Hematopoietic multipotent progenitor cell treated with erythropoietin and hydrocortisone succinate and interleukin-3 and kit ligand, for 6 days (in vitro differentiated cells): ENCODE results near the gene TGM3.

Source experiments
- DNase-seq: peaks from one replicate; pipeline ENCODE4 v3.0.0-alpha.2; 2015

The TGM3 gene

GRCh38 chr20:2311329-2311728 is 15.5 kb downstream of the TGM3 start:
- DNase-seq, result no peak

GRCh38 chr20:2312876-2313275 is 17.1 kb downstream of the TGM3 start:
- no peak for DNase-seq

GRCh38 chr20:2313316-2313715 is 17.5 kb downstream of the TGM3 start:
- no peak for DNase-seq

- DNase-seq, result peak; percentile 85
Measured at GRCh38 chr20:2314759-2315439, 19.1 kb downstream of the TGM3 start.

GRCh38 chr20:2315440-2315778 is 19.6 kb downstream of the TGM3 start:
- no peak for DNase-seq

GRCh38 chr20:2316847-2317495 is 21.2 kb downstream of the TGM3 start:
- no peak for DNase-seq

- DNase-seq, result no peak
Measured at GRCh38 chr20:2320813-2321658, 25.2 kb downstream of the TGM3 start.

GRCh38 chr20:2323051-2323450 is 27.2 kb downstream of the TGM3 start:
- no peak for DNase-seq

- no peak for DNase-seq
Measured at GRCh38 chr20:2326046-2326445, 30.2 kb downstream of the TGM3 start.

GRCh38 chr20:2327620-2328555 is 32.1 kb downstream of the TGM3 start:
- DNase-seq, result no peak

GRCh38 chr20:2329286-2329685 is 33.5 kb downstream of the TGM3 start:
- DNase-seq, result no peak

GRCh38 chr20:2330090-2330695 is 34.4 kb downstream of the TGM3 start:
- DNase-seq, result no peak

- no peak for DNase-seq
Measured at GRCh38 chr20:2331106-2331505, 35.3 kb downstream of the TGM3 start.

- DNase-seq, result no peak
Measured at GRCh38 chr20:2331901-2332565, 36.2 kb downstream of the TGM3 start.

- no peak for DNase-seq
Measured at GRCh38 chr20:2332711-2333110, 36.9 kb downstream of the TGM3 start.

GRCh38 chr20:2333821-2334220 is 38.0 kb downstream of the TGM3 start:
- no peak for DNase-seq

- no peak for DNase-seq
Measured at GRCh38 chr20:2335096-2335870, 39.5 kb downstream of the TGM3 start.

GRCh38 chr20:2336471-2336870 is 40.7 kb downstream of the TGM3 start:
- DNase-seq, result no peak

- DNase-seq, result no peak
Measured at GRCh38 chr20:2337142-2337541, 41.3 kb downstream of the TGM3 start.

- DNase-seq, result no peak
Measured at GRCh38 chr20:2338411-2339066, 42.7 kb downstream of the TGM3 start.
